ENCODE measurements around the gene DNAH5.

The DNAH5 gene

GRCh38 chr5:13913962-13914361 is 30.5 kb downstream of the DNAH5 start:
- no peak overlapping the region for H3K27ac ChIP-seq
- no peaks in the 10 kb centered on the region for H3K36me3 ChIP-seq
- H3K27me3 ChIP-seq = no peaks in the 10 kb centered on the region
- H3K4me3 ChIP-seq (ENCODE audit: low read depth in 1 of 2, low read length in 1 of 2) = no peak overlapping the region
- H3K4me1 ChIP-seq (ENCODE audit: control insufficient read depth in 1 of 2, insufficient read depth in 1 of 2, low read depth in 1 of 2, low read length in 1 of 2) = no peaks in the 10 kb centered on the region
- H3K9me3 ChIP-seq = no peaks in the 10 kb centered on the region
- no peak for TF ChIP-seq CTCF (IDR thresholded peaks at IDR 0.05)

GRCh38 chr5:13910637-13911288 is 33.7 kb downstream of the DNAH5 start:
- H3K27ac ChIP-seq = no peak overlapping the region
- no peak for TF ChIP-seq CTCF (IDR thresholded peaks at IDR 0.05)
- no peaks in the 10 kb centered on the region for H3K27me3 ChIP-seq
- H3K9me3 ChIP-seq = no peaks in the 10 kb centered on the region
- H3K4me1 ChIP-seq (ENCODE audit: control insufficient read depth in 1 of 2, insufficient read depth in 1 of 2, low read depth in 1 of 2, low read length in 1 of 2) = no peaks in the 10 kb centered on the region
- H3K36me3 ChIP-seq = no peaks in the 10 kb centered on the region
- no peak overlapping the region for H3K4me3 ChIP-seq (ENCODE audit: low read depth in 1 of 2, low read length in 1 of 2)

GRCh38 chr5:13910201-13910600 is 34.3 kb downstream of the DNAH5 start:
- H3K4me1 ChIP-seq (ENCODE audit: control insufficient read depth in 1 of 2, insufficient read depth in 1 of 2, low read depth in 1 of 2, low read length in 1 of 2) = no peaks in the 10 kb centered on the region
- H3K9me3 ChIP-seq = no peaks in the 10 kb centered on the region
- no peak for TF ChIP-seq CTCF (IDR thresholded peaks at IDR 0.05)
- H3K27me3 ChIP-seq = no peaks in the 10 kb centered on the region
- H3K27ac ChIP-seq = no peak overlapping the region
- H3K36me3 ChIP-seq = no peaks in the 10 kb centered on the region
- H3K4me3 ChIP-seq (ENCODE audit: low read depth in 1 of 2, low read length in 1 of 2) = no peak overlapping the region

- H3K27me3 ChIP-seq = no peaks in the 10 kb centered on the region
- TF ChIP-seq CTCF (IDR thresholded peaks at IDR 0.05) = no peak
Observed at GRCh38 chr5:13909271-13909670, 35.2 kb downstream of the DNAH5 start.

GRCh38 chr5:13898569-13898968 is 45.9 kb downstream of the DNAH5 start:
- Histone ChIP-seq H3K27me3 (no peaks in the 10 kb centered on the region), H3K4me1 (ENCODE audit: control insufficient read depth in 1 of 2, insufficient read depth in 1 of 2, low read depth in 1 of 2, low read length in 1 of 2) (no peaks in the 10 kb centered on the region), H3K4me3 (ENCODE audit: low read depth in 1 of 2, low read length in 1 of 2) (no peak overlapping the region), H3K36me3 (no peaks in the 10 kb centered on the region), H3K27ac (no peak overlapping the region), H3K9me3 (no peaks in the 10 kb centered on the region)
- no peak for TF ChIP-seq CTCF (IDR thresholded peaks at IDR 0.05)

More at GRCh38 chr5:13909271-13909670, 35.2 kb downstream of the DNAH5 start:
- Histone ChIP-seq H3K4me3 (ENCODE audit: low read depth in 1 of 2, low read length in 1 of 2) (no peak overlapping the region), H3K36me3 (no peaks in the 10 kb centered on the region), H3K27ac (no peak overlapping the region), H3K4me1 (ENCODE audit: control insufficient read depth in 1 of 2, insufficient read depth in 1 of 2, low read depth in 1 of 2, low read length in 1 of 2) (no peaks in the 10 kb centered on the region), H3K9me3 (no peaks in the 10 kb centered on the region)
